NCI-H1105 (cell line): ENCODE measurements around the gene MED13.
"Not testable (repeated sequence)": the region's sequence is repeated elsewhere in the genome, so short reads cannot be mapped to it uniquely, and the experiment has no call there.

Experiments used
- DNase-seq: peaks from one replicate; lab custom pipeline; 2025; lab: John Stamatoyannopoulos, UW

Gene MED13

DNA sequence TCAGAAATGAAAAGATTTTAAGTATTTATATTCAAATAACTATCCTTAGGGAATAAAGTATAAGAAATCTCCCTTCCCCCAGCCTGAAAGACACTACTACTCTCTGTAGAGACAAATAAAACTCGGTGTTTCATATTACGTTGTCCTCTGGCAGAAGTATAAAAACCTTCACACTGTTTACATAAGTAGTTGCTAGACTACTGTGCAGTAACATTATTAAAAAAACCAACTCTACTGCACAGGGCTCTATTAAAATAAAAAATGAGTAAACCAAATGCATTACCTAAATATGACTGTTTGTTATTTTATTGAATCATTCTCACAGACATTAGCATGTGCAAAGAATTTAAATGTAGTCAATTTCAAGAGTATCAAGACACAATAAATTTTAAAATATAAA lies 67.4 kb downstream of the MED13 start:
- DNase-seq = no peak

DNA sequence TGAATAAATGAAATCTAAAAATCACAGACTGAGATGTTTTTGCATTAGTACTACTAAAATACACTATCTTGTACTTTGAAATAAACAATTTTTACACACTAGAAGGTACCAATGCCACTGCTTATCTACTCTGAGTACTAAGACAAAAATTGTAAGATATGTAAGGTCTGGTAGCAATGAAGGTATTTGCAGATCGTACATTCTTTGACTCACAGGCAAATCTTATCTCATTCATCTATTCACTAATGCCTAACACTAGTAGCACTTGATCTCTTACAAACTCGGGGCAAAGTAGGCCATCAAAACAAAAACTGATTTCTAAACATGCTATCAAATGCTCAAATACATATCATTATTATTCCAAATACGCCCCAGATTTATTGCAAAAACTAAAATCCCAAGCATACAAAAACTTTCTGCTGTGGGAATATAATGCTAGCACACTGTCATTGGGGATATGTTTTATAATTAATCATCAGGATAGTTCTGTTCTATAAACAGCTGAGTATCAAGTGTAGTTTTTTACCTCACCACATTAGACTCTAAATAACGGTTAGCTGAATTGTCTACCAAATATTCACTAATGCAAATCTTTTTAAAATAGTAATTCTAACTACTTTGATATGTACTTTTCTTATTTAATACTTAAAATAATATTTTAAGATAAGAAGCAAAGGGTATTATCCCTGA lies 68.0 kb downstream of the MED13 start:
- no peak for DNase-seq

DNA sequence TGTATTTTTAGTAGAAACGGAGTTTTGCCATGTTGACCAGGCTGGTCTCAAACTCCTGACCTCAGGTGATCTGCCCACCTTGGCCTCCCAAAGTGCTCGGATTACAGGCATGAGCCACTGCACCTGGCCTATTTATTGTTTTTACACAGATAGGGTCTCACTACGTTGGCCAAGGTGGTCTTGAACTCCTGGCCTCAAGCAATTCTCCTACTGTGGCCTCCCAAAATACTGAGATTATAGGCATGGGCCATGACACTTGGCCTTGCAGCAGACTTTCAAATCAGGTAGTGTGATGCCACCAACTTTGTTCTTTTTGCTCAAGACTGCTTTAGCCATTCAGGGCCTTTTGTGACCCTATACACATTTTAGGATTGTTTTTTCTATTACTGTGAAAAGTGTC lies 75.6 kb downstream of the MED13 start:
- DNase-seq = no peak

DNA sequence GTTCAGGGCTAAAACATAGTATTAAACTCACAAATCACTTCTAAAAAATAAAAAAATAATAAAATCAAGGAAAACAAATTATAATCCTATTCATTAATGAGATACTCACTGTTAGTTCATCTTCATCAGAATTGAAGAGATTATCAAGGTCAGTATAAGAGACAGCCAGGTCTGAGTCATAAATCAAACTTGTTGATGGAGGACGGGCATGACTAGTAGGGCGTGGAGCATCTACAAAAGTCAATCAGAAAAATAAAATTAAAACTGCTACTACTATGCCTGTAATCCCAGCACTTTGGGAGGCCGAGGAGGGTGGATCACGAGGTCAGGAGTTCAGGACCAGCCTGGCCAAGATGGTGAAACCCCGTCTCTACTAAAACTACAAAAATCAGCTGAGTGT lies 78.2 kb downstream of the MED13 start:
- DNase-seq = no peak

DNA sequence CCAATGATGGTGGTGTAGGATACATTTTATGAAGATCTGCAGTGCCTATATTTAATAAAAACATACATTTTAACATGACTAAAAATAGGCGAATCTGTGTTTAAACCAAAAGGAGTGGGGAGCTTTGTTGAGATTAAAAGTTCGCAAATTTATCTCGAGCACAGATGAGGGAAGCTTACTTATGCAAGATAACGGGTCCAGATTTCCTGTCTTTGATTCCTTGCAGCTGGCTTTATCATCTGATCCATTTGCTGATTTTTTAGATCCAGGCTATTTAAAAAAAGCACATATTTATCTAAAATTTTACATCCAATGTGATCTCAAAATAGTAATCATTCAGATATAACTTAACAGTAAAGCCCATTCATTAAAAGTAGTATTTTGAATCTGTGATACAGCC lies 80.3 kb downstream of the MED13 start:
- DNase-seq = no peak

DNA sequence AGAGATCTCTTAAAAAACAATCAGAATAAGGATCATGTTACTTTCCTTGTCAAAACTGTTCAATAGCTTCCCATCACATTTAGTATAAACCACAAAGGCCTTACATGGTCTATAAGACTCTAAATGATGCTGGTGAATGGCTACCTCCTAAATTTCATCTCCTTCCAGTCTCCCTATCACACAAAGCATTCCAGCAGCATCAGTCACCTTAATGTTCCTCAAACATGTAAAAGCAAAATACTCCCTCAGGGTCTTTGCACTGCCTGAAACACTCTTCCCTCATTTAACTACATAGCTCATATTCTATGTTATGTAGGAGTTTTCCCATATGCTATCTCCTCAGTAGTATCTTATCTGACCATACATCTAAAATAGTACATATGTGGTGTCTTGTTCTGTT lies 83.8 kb downstream of the MED13 start:
- no peak for DNase-seq

DNA sequence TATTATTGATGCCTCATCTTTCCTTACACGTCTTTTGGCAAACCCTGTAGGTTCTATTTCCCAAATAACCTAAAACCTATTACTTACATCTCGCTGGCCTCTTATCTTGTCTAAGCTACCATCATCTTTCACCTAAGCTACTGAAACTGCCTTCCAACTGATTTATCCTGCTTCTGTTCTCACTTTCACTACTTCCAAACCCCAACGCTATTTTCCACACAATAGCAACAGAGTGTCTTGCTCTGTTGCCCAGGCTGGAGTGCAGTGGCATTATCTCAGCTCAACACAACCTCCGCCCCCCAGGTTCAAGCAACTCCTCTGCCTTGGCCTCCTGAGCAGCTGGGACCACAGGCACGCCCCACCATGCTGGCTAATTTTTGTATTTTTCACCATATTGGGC lies 84.5 kb downstream of the MED13 start:
- DNase-seq = no peak

DNA sequence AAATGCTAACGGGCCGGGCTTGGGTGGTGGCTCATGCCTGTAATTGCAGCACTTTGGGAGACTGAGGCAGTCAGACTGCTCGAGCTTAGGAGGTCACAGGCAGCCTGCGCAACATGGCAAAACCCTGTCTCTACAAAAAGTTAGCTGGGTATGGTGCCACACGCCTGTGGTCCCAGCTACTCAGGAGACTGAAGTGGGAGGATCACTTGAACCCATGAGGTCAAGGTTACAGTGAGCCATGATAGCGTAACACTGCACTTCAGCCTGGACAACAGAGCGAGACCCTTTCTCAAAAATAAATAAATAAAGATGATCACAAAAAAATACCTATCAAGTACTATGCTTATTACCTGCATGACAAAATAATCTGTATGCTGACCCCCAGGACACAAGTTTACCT lies 91.0 kb downstream of the MED13 start:
- no peak for DNase-seq

DNA sequence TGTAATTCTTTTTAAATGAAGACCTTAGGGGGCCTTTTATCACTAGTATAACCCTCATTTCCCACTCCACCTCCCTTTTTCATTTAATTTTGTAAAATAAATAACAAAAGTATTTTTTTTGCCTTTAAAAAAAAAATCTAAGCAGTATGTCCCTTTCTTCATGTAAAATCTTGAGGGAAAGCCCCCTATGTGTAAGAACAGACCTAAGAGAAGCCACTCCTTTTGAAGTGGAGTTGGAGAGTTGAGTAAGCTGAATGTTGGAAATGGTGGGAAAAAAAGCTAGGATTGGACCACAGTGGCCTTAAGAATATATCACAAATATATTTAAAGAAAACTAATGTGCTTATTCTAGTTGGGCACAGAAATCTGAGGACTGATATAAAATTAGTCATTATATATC lies 92.8 kb downstream of the MED13 start:
- DNase-seq = no peak

DNA sequence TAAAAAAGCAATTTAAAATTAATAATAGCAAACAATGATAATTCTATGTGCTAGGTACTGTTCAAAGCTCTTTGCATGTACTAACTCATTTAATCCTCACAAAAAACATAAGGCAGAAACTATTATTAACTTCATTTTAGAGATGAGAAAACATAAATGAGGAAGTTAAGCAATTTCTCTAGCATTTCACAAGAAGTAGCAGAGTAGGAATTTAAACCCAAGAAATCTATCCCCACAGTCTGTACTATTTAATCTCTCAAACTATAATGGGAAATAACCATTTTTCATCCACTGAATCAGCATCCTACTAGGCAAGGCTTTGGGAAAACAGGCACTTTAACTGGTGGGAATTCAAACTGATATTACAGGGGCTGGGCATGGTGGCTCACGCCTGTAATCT lies 95.0 kb downstream of the MED13 start:
- no peak for DNase-seq

DNA sequence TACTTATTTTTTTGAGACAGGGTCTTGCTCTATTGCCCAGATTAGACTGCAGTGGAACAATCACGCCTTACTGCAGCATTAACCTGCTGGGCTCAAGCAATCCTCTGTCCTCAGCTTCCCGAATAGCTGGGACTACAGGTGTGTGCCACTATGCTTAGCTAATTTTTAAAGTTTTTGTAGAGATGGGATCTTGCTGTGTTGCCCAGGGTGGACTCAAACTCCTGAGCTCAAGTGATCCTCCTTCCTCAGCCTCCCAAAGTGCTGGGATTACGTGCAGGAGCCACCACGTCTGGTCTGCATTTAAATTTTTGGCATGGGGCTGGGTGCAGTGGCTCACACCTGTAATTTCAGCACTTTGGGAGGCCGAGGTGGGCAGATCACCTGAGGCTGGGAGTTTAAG lies 96.3 kb downstream of the MED13 start:
- DNase-seq = no peak

DNA sequence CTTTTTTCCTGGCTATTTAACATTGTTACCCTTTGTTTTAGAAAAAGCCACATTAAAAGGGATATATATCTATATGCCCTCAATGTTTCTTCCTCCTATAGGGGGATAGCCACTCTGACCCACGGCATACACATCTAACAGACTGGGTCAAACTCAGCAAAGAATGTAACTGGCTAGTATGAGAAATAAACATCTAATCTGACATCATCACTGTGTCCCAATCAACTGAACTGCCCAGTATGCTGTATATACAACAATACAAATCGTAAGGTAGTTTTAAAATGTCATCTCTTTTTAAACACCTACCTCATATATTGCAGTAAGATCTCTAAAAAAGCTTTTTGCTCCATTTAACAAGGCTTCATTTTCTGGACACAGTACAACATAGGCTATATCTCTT lies 97.3 kb downstream of the MED13 start:
- no peak for DNase-seq

DNA sequence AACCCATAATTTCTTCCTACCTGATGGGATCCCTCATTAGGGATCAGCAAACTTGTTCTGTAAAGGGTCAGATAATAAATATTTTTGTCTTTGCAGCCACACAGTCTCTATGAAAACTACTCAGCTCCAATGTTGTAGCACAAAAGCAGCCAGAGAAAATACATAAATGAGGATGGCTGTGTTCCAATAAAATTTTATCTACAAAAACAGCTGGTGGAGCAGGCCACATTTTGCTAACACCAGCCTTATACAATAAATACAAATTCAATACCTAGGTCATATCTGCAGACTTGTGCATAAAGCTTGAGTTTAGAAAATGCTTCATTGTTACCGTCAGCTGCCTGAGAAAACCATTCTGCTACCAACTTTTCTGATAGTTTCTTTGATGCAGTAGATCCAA lies 98.9 kb downstream of the MED13 start:
- DNase-seq = peak; percentile 38

DNA sequence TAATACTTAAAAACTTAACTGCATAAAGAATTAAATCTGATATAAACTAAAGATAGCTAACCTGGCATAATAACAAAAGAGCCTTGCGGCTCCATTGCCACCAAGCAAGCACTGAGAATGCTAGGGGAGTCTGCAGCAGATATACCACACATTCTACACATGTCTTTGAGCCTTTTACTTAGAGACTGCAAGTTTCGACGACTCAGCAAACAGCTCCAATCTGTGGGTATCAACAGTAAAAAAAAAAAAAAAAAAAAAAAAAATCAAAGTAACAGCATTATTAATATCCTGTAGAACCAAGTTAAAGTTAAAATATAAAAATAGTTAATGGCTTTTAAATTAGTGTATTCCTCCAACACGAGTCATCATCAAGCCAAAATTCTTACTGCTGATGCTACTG lies 109.5 kb downstream of the MED13 start:
- no peak for DNase-seq

DNA sequence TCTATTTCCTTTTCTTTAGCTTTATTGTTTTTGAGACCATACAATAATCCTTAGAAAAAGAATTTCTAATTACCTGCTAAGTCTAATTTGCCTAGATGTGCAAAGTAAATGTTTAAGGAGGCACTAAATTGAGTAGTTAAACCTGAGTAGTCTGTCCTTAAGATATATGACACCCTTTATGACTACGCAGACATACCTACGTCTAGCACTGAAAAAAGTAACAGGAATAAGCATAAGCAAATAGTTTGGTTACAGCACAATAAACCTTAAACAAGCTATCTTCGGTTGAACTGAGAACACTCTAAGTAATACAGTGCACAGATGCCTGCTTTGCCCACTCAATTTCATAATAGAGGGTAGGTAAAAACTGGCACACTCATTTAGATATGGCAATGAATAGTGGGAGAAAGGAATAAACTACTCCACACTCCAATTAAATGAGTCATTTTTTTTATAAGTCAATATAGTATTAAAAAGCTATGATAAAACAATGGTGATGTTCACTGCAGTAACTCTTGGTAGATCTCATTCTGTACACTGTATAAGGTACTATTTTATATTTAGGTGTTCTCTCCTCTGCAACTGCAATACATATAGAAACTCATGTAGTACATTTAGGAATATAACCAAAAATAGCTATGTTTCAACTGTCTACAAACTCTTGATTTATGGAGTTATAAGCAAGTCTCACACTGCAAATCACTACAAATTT lies 117.6 kb downstream of the MED13 start:
- DNase-seq = no peak

DNA sequence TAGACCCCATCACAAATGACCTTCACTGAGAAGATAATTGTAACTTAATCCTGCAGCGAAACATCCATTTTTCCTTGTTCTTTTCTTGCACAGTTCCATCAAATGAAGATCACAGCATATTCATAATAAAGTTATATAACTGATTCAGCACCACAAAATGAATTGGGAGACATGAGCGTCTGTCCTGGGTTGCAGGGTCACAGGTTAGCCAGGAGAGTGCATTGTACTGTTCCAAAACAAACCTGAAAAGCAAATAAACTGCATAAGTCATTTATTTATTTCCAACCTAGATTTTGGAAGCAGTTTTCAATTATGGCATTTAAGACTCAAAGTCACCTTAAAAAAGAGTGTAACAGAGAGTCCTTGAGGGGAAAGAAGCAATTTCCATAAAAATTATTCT lies 118.7 kb downstream of the MED13 start:
- no peak for DNase-seq

DNA sequence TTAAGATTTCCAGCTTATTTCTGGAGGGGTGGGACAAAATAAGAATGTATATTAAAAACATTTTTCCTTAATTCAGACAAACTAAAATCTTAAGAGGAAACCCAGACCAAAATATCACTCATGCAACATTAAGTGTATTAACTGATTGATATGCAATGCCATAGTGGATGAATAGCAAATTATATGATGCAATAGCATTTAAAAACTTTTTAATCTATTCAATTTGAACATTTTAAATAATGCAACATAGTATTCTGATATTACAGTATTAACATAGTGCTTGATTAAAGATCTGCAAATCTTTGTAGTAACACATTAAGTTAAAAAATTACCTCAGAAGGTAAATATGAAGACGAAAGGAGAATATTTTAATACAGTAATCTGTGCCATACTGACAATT lies 122.0 kb downstream of the MED13 start:
- DNase-seq = no peak

DNA sequence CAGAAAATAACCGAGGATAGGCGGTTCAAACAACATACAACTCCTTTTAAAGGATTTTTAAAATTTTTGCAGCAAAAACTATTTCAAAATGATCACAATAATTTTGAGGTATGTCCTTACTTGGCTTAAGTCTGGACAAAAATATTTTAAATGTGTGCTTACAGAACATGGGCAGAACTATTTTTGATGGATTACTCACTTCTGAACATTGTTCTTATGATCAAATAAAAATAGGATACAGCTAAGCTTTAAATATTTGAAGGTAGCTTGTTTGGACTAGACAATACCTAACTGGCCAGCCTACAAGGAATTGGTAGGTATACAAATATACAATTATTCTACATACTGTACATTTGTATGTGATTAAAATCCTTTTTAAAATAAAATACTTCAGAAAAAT lies 123.0 kb downstream of the MED13 start:
- no peak for DNase-seq

DNA sequence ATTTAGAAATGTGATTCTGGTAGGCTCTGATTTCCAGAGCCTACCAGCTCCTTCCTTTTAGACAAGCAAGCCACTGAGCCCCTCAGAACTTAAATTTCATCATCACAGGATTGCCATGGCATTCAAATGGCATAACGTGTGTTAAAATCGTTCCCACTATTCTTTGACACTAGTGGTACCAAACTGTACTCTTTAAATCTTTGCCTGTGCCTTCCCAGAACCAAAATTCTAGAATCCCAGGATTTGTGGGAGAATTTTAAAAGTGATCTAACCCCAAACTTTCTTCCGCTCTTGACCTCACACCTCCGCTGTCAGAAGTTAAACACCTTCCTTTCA lies 137.0 kb downstream of the MED13 start:
- no peak for DNase-seq

DNA sequence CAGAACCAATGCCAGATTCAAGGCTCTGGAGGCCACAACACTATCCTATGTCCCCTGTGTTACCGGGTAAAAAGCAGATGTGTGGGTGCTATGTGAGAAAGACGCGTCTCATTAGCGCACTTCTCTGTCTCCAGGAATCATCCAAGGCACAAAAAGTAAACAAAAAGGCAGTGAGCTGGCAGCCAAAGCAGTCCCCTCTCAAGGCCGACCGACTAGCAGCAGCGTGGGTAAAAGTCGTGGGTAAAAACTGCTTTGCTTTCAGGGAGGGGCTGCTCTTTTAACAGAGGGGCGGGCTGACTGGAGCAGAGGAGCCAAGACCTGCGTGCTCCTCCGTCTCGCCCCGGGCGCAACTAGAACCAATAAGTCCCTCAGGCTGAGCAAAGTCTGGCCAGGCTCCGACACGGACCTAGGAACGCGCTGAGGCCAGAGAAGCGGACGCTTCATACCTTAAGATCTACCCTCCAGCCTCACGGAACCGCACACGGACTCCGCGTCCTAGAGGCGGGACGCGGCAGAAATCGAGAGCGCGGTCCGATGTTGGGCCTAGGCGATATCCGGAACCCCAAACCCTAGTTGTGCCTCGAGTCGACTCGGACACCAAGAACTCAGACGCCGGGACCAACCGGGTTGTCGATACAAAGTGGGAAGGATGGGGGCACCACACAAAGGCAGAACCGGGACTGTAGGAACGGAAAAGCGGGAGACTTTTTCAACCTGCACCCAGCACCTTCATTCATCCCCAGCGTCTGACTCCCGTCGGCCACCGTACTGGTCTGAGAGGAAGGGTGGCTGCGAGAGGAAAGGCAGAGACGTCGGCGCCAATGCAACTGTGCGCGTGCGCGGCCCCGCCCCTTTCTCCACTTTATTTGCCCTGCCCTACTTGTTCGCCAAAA lies 137.6 kb downstream of the MED13 start, which contains the start of gene INTS2:
Gene INTS2 (minus strand): TSS at position 775 of the 893 bp plus-strand sequence. CDS start 1,338 bp downstream, outside the sequence.
- peak; percentile 82 for DNase-seq

DNA sequence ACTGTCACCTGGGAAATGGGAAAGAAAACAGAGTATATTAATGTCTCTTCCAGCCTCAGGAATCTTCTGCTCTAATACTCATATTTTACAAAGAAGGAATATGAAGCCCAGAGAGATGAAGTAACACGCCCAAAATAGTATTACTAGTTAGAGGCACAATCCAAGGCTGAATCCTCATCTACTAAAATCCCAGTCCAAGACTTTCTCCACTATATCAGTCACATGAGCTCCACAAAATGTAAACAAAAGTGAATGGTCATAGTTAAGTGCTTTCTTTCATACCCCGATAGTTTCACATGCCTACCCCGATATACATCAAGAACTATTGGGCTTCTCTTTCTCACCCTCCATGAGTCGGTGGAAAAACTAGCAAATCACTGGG lies 138.3 kb downstream of the MED13 start:
- DNase-seq = no peak

DNA sequence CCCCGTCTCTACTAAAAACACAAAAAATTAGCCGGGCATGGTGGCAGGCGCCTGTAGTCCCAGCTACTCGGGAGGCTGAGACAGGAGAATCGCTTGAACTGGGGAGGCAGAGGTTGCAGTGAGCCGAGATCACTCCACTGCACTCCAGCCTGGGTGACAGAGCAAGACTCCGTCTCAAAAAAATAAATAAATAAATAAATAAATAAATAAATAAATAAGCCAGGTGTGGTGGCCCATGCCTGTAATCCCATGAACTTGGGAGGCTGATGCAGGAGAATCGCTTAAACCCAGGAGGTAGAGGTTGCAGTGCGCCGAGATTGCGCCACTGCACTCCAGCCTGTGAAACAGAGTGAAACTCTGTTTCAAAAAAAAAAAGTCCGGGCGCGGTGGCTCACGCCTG lies 149.9 kb downstream of the MED13 start:
- DNase-seq = not testable (repeated sequence)
